ENCODE results near the gene PRR29.
A peak's percentile ranks its signal among the peaks of the same experiment; 100 is the strongest.

GRCh38 chr17:63963123-63963522 is 35.0 kb upstream of the PRR29 start:
- TF ChIP-seq CTCF (IDR thresholded peaks at IDR 0.05) = no peak
- TF ChIP-seq EP300 (IDR thresholded peaks at IDR 0.05) = peak; percentile 30 to 54
